Naive thymus-derived CD4-positive, alpha-beta T cell (primary cell): Measurements from ENCODE around the gene TXNL1. TPM values are rescaled to one million over a fixed set of nuclear protein-coding genes. Genes with fewer than 3 reads are reported as not detected.

ENCODE experiments used
- ATAC-seq: fragments of 150-1000 bp; cut with Tn5 transposase; 2 replicates; pipeline ENCODE4 v1.10.0; 2021; ENCODE audit warnings: mild to moderate bottlenecking, moderate library complexity
- CTCF ChIA-PET: fragments of 350-600 bp; sonication (Branson Sonifier 250); formaldehyde crosslinking; loops from one replicate; lab custom pipeline; 2021; ENCODE audit warnings: antibody characterized with exemption; lab: Charles Lee
- POLR2A ChIA-PET: fragments of 350-600 bp; sonication (Branson Sonifier 250); formaldehyde crosslinking; loops from one replicate; lab custom pipeline; 2021; ENCODE audit warnings: antibody characterized with exemption, inconsistent platforms; lab: Charles Lee
- DNase-seq, 9 donors: peaks; one replicate each; pipeline versions ENCODE4 v3.0.0 to v3.0.0-alpha.2; 2020 to 2022; ENCODE audit warnings: mixed read lengths in 1 of 9
- H3K27ac ChIP-seq: one replicate; pipeline ENCODE4 v1.7.0; 2013; ENCODE audit warnings: mild to moderate bottlenecking, low read depth, low read length, moderate library complexity
- H3K27me3 ChIP-seq, 2 donors: one replicate each; pipeline ENCODE4 v1.7.0; 2013; ENCODE audit warnings: low read length in 2 of 2, mild to moderate bottlenecking in 2 of 2, moderate library complexity in 2 of 2; ENCODE audit not compliant: control insufficient read depth in 2 of 2, insufficient read depth in 2 of 2
- H3K36me3 ChIP-seq, 3 experiments: 1 replicate in 2 of 3; 2 replicates in 1 of 3; pipeline ENCODE4 v1.7.0; 2013; ENCODE audit warnings: low read length in 3 of 3, mild to moderate bottlenecking in 3 of 3, moderate library complexity in 1 of 3; ENCODE audit not compliant: insufficient read depth in 3 of 3, control insufficient read depth in 2 of 3
- H3K4me1 ChIP-seq, 2 donors: one replicate each; pipeline ENCODE4 v1.7.0; 2013; ENCODE audit warnings: low read length in 2 of 2, mild to moderate bottlenecking in 2 of 2, moderate library complexity in 1 of 2; ENCODE audit not compliant: control insufficient read depth in 2 of 2, insufficient read depth in 2 of 2
- H3K4me3 ChIP-seq: 2 replicates; pipeline ENCODE4 v1.7.0; 2013; ENCODE audit warnings: mild to moderate bottlenecking, low read length
- H3K9me3 ChIP-seq, 3 experiments: 1 replicate in 2 of 3; 2 replicates in 1 of 3; pipeline ENCODE4 v1.7.0; 2013; ENCODE audit warnings: low read length in 3 of 3; ENCODE audit not compliant: control insufficient read depth in 2 of 3
- H3K27ac Mint-ChIP-seq, 9 donors: one replicate each; pipeline ENCODE4 v1.8.0; 2020 to 2022; ENCODE audit warnings: mixed read lengths in 9 of 9, mild to moderate bottlenecking in 8 of 9, moderate library complexity in 5 of 9, inconsistent platforms in 2 of 9
- H3K27me3 Mint-ChIP-seq, 5 donors: one replicate each; pipeline ENCODE4 v1.8.0; 2021 to 2022; ENCODE audit warnings: mixed read lengths in 5 of 5, mild to moderate bottlenecking in 1 of 5
- H3K36me3 Mint-ChIP-seq, 5 donors: one replicate each; pipeline ENCODE4 v1.8.0; 2020 to 2022; ENCODE audit warnings: mixed read lengths in 5 of 5, mild to moderate bottlenecking in 3 of 5, inconsistent platforms in 1 of 5
- H3K4me1 Mint-ChIP-seq, 7 donors: one replicate each; pipeline ENCODE4 v1.8.0; 2020 to 2022; ENCODE audit warnings: mixed read lengths in 7 of 7, mild to moderate bottlenecking in 3 of 7, inconsistent platforms in 1 of 7
- H3K4me3 Mint-ChIP-seq, 10 donors: one replicate each; pipeline ENCODE4 v1.8.0; 2020 to 2022; ENCODE audit warnings: mild to moderate bottlenecking in 10 of 10, mixed read lengths in 10 of 10, moderate library complexity in 6 of 10, inconsistent platforms in 2 of 10
- H3K9me3 Mint-ChIP-seq, 11 donors: one replicate each; pipeline ENCODE4 v1.8.0; 2020 to 2022; ENCODE audit warnings: mixed read lengths in 11 of 11, mild to moderate bottlenecking in 4 of 11, inconsistent platforms in 1 of 11, moderate library complexity in 1 of 11
- intact Hi-C, 2 donors: fragments of 100-400 bp; cut with micrococcal nuclease; formaldehyde crosslinking; loops; one replicate each; pipeline ENCODE4 v1.15.1; 2023
- polyA plus RNA-seq, 2 donors: library from polyadenylated mRNA; unstranded; fragments of 300-500 nt; fragmentation: Illumina TruSeq; gene quantifications; one replicate each; pipeline ENCODE4 v1.2.3, GENCODE V29; 2021
- total RNA-seq, 6 experiments: library from RNA in 5 of 6; stranded (reverse) in 5 of 6; gene quantifications; 1 replicate in 5 of 6; 2 replicates in 1 of 6; pipeline ENCODE4 v1.2.3 and lab custom pipeline; 2021 to 2026

Gene TXNL1
- total and polyA plus RNA-seq, 7 experiments from 2014 or later: 32.4 to 65.5 (median 44.3) TPM

GRCh38 chr18:56570978-56571377, 67.4 kb downstream of the TXNL1 start:
- no peaks in the 10 kb centered on the region for H3K9me3 ChIP-seq
- H3K36me3 ChIP-seq: no peaks in the 10 kb centered on the region
- no peak for ATAC-seq
- Mint-ChIP-seq H3K9me3 (no peaks in the 10 kb centered on the region), H3K4me3 (no peak overlapping the region), H3K27ac (no peak overlapping the region), H3K4me1 (peaks cover 0 to 6% (median 0%) of the 10 kb centered on the region in 7 donors), H3K36me3 (no peaks in the 10 kb centered on the region), H3K27me3 (peaks cover 0 to 28% (median 7%) of the 10 kb centered on the region in 5 donors)
- ChIA-PET CTCF (no interaction called here), POLR2A (no interaction called here)
- intact Hi-C loops: no loop called here
- H3K4me1 ChIP-seq: no peaks in the 10 kb centered on the region
- no peak overlapping the region for H3K27ac ChIP-seq
- no peak for DNase-seq
- no peaks in the 10 kb centered on the region for H3K27me3 ChIP-seq
- H3K4me3 ChIP-seq: no peak overlapping the region

DNA sequence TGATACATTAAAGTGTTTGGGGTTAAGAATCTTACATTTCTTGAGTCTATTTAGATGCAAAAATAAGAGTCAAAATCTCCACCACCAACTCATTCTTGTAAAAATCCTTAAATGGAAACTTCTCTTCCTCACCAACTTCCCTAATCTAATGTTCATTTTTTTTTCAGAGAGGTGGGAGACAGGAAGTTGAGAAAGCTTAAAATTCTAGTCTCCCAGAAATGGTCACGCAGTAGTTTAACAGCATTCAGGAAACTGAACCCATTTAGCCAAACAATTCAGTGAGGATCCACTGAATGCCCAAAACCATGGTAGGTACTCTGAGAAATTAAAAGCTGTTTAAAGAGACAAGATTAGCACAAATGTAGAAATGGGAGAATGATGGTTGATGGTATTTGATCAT, 69.0 kb downstream of the TXNL1 start:
- Histone ChIP-seq H3K4me1 (no peaks in the 10 kb centered on the region), H3K36me3 (no peaks in the 10 kb centered on the region), H3K9me3 (no peaks in the 10 kb centered on the region), H3K4me3 (no peak overlapping the region), H3K27ac (no peak overlapping the region), H3K27me3 (no peaks in the 10 kb centered on the region)
- no peak overlapping the region for H3K4me3 Mint-ChIP-seq
- DNase-seq: no peak
- peaks cover 0 to 6% (median 0%) of the 10 kb centered on the region in 7 donors for H3K4me1 Mint-ChIP-seq
- POLR2A ChIA-PET: no interaction called here
- ATAC-seq: no peak
- H3K36me3 Mint-ChIP-seq: no peaks in the 10 kb centered on the region
- no peak overlapping the region for H3K27ac Mint-ChIP-seq
- peaks cover 0 to 17% (median 7%) of the 10 kb centered on the region in 5 donors for H3K27me3 Mint-ChIP-seq
- intact Hi-C loops: no loop called here
- H3K9me3 Mint-ChIP-seq: no peaks in the 10 kb centered on the region
- CTCF ChIA-PET: no interaction called here

- Histone ChIP-seq H3K27me3 (no peaks in the 10 kb centered on the region), H3K9me3 (no peaks in the 10 kb centered on the region), H3K4me3 (no peak overlapping the region), H3K36me3 (no peaks in the 10 kb centered on the region), H3K4me1 (no peaks in the 10 kb centered on the region), H3K27ac (no peak overlapping the region)
- peaks cover 0 to 17% (median 7%) of the 10 kb centered on the region in 5 donors for H3K27me3 Mint-ChIP-seq
- no peak for DNase-seq
- H3K27ac Mint-ChIP-seq: no peak overlapping the region
- no peaks in the 10 kb centered on the region for H3K9me3 Mint-ChIP-seq
- peaks cover 0 to 6% (median 0%) of the 10 kb centered on the region in 7 donors for H3K4me1 Mint-ChIP-seq
- intact Hi-C loops: no loop called here
- POLR2A ChIA-PET: no interaction called here
- H3K4me3 Mint-ChIP-seq: no peak overlapping the region
- CTCF ChIA-PET: no interaction called here
- H3K36me3 Mint-ChIP-seq: no peaks in the 10 kb centered on the region
- ATAC-seq: peak; percentile 34
Measured at GRCh38 chr18:56568986-56569385, 69.4 kb downstream of the TXNL1 start.

GRCh38 chr18:56565551-56566345, 72.6 kb downstream of the TXNL1 start:
- no peaks in the 10 kb centered on the region for H3K36me3 ChIP-seq
- no peaks in the 10 kb centered on the region for H3K36me3 Mint-ChIP-seq
- no peak overlapping the region for H3K4me3 Mint-ChIP-seq
- intact Hi-C loops: no loop called here
- POLR2A ChIA-PET: no interaction called here
- ATAC-seq: no peak
- H3K9me3 ChIP-seq: no peaks in the 10 kb centered on the region
- DNase-seq: no peak
- H3K4me1 Mint-ChIP-seq: peaks cover 0 to 2% (median 0%) of the 10 kb centered on the region in 7 donors
- H3K27ac Mint-ChIP-seq: no peak overlapping the region
- H3K27me3 Mint-ChIP-seq: peaks cover 0 to 3% (median under 1%) of the 10 kb centered on the region in 5 donors
- no peak overlapping the region for H3K4me3 ChIP-seq
- no peaks in the 10 kb centered on the region for H3K27me3 ChIP-seq
- no peak overlapping the region for H3K27ac ChIP-seq
- no peaks in the 10 kb centered on the region for H3K9me3 Mint-ChIP-seq
- CTCF ChIA-PET: no interaction called here
- H3K4me1 ChIP-seq: no peaks in the 10 kb centered on the region

GRCh38 chr18:56565046-56565445, 73.3 kb downstream of the TXNL1 start:
- Mint-ChIP-seq H3K27me3 (peaks cover 0 to 3% (median under 1%) of the 10 kb centered on the region in 5 donors), H3K27ac (no peak overlapping the region), H3K9me3 (no peaks in the 10 kb centered on the region), H3K4me1 (no peaks in the 10 kb centered on the region), H3K36me3 (no peaks in the 10 kb centered on the region), H3K4me3 (no peak overlapping the region)
- intact Hi-C loops: no loop called here
- DNase-seq (no peak), ATAC-seq (no peak)
- Histone ChIP-seq H3K4me1 (no peaks in the 10 kb centered on the region), H3K27me3 (no peaks in the 10 kb centered on the region), H3K27ac (no peak overlapping the region), H3K36me3 (no peaks in the 10 kb centered on the region), H3K4me3 (no peak overlapping the region), H3K9me3 (no peaks in the 10 kb centered on the region)
- ChIA-PET POLR2A (no interaction called here), CTCF (no interaction called here)

DNA sequence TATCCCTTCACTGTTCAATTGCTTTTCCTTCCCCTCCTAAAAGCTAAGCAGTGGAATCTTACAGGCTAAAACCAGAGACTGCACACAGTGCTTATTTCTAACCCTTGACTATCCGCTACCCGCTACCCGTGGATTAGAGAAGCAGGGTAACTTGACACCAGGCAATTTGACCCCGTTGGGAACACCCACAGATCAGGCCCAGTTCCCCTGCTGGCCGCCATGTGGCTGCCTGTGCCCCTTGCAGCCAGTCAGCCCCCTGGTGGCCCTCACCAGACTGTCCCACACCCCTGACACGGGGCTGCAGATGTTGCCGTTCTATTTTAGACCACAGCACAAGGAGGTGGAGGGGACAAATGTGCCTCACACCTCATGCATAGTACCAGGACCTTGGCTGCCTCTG, 74.8 kb downstream of the TXNL1 start:
- intact Hi-C loops: no loop called here
- no peaks in the 10 kb centered on the region for H3K27me3 ChIP-seq

DNA sequence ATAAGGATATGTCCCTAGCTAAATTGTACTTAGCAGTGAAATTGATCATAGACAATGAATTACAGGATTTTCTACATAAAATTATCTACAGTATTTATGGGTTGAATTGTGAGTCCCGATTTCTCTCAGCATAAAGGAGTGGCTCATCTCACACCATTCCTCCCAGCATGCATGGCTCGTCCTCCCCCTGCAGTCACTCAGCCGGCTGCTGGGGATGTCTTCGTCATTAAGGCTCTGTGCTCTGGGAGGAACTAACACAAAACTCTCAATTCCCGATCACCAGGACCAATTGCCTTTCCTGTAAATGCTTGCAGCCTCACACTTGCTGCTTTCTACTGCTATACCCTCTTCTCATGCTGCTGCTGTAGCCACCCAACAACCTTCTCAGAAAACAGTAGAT, 75.9 kb downstream of the TXNL1 start:
- Histone ChIP-seq H3K27me3 (no peaks in the 10 kb centered on the region), H3K27ac (no peak overlapping the region), H3K4me3 (no peak overlapping the region), H3K4me1 (no peaks in the 10 kb centered on the region), H3K9me3 (no peaks in the 10 kb centered on the region), H3K36me3 (no peaks in the 10 kb centered on the region)
- DNase-seq: no peak
- no peak overlapping the region for H3K27ac Mint-ChIP-seq
- H3K27me3 Mint-ChIP-seq: peaks cover 0 to 11% (median 5%) of the 10 kb centered on the region in 5 donors
- no peaks in the 10 kb centered on the region for H3K9me3 Mint-ChIP-seq
- no peak overlapping the region for H3K4me3 Mint-ChIP-seq
- ATAC-seq: no peak
- no peaks in the 10 kb centered on the region for H3K36me3 Mint-ChIP-seq
- intact Hi-C loops: no loop called here
- CTCF ChIA-PET: no interaction called here
- POLR2A ChIA-PET: no interaction called here
- no peaks in the 10 kb centered on the region for H3K4me1 Mint-ChIP-seq

More for the DNA sequence above, 74.8 kb downstream of the TXNL1 start:
- Histone ChIP-seq H3K9me3 (no peaks in the 10 kb centered on the region), H3K4me3 (no peak overlapping the region), H3K27ac (no peak overlapping the region), H3K36me3 (no peaks in the 10 kb centered on the region), H3K4me1 (no peaks in the 10 kb centered on the region)
- Mint-ChIP-seq H3K4me3 (no peak overlapping the region), H3K27ac (no peak overlapping the region), H3K36me3 (no peaks in the 10 kb centered on the region), H3K27me3 (peaks cover 0 to 8% (median 3%) of the 10 kb centered on the region in 5 donors), H3K9me3 (no peaks in the 10 kb centered on the region), H3K4me1 (no peaks in the 10 kb centered on the region)
- no peak for DNase-seq
- CTCF ChIA-PET: no interaction called here
- no peak for ATAC-seq
- POLR2A ChIA-PET: no interaction called here
